ENCODE measurements around the gene ZBTB44.
"Not testable (repeated sequence)": the region's sequence is repeated elsewhere in the genome, so short reads cannot be mapped to it uniquely, and the experiment has no call there.

ZBTB44 gene

GRCh38 chr11:130249929-130250328 lies 64.8 kb downstream of the ZBTB44 start:
- not testable (repeated sequence) for DNase-seq (ENCODE audit: low read depth in 3 of 3)

DNA sequence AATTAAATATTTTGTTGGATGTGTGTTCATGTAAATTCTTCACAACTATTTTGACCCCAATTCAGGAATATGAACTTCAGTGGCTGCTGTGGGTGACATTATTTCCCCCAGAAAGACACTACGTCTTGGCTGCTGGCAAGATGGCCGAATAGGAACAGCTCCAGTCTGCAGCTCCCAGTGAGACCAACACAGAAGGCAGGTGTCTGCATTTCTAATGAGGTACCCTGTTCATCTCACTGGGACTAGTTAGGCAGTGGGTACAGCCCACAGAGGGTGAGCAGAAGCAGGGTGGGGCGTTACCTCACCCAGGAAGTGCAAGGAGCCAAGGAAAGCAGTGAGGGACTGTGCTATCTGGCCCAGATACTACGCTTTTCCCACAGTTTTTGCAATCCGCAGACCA lies 65.3 kb downstream of the ZBTB44 start:
- no peak for DNase-seq (ENCODE audit: low read depth in 3 of 3)

- DNase-seq (ENCODE audit: low read depth in 3 of 3) = no peak
Measured at GRCh38 chr11:130247319-130247718, 67.4 kb downstream of the ZBTB44 start.

GRCh38 chr11:130246738-130247137 lies 68.0 kb downstream of the ZBTB44 start:
- no peak for DNase-seq (ENCODE audit: low read depth in 3 of 3)

- no peak for DNase-seq (ENCODE audit: low read depth in 3 of 3)
Measured at GRCh38 chr11:130246270-130246669, 68.4 kb downstream of the ZBTB44 start.

GRCh38 chr11:130245375-130245774 lies 69.3 kb downstream of the ZBTB44 start:
- DNase-seq (ENCODE audit: low read depth in 3 of 3) = not testable (repeated sequence)

DNA sequence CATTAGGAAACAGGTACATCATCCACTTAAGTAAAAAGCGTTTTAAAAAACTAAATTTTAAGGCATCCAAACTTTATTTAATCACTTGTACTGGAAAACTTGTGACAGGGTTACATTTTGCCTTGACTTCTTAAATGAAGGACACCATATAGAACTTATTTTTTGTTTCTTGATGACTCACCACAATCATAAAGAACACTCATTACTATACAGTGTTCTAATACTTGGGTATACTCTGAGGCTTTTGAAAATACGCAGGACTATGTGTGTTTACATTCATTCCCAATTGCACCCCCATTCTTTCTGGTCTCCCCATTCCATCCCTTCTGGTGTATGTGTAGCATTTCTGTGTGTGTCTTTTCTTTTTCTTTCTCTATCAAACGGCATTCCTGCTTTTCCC lies 69.9 kb downstream of the ZBTB44 start:
- no peak for DNase-seq (ENCODE audit: low read depth in 3 of 3)

DNA sequence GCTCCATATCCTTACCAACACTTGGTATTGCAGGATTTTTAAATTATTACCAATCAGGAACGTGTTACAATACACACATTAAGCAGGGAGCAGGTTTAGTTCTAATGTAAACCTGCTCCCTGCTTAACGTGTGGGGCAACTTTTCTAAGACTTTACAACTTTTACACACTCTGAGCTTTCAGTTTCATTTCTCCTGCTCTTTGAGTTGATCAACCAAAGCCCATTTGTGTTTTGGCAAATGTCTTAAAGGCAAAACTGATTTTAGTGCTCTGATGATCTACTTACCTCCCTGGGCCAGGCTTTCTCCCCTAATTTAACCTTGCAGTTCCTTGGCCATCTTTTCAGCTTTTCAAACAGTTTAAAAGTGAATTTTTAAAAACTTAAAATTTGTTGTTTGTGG lies 70.9 kb downstream of the ZBTB44 start:
- DNase-seq (ENCODE audit: low read depth in 3 of 3) = no peak

DNA sequence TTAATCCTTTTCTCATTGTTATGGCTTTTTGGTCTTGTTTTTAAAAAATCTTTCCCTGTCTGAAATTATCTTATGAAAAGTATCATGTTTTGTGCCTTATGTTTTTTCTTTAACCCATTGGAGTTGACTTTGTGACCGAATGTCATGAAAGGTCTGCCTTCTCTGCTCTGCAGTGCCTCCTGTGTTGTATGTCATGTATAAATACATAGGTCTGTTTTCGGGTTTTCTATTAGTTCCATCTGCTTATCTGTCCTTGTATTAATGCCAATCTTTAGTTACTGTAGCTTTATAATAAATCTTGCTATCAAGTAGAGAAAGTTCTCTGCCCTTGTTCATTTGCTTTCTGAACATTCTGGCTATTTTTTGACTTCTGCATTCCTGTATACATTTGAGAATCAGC lies 73.0 kb downstream of the ZBTB44 start:
- no peak for DNase-seq (ENCODE audit: low read depth in 3 of 3)

DNA sequence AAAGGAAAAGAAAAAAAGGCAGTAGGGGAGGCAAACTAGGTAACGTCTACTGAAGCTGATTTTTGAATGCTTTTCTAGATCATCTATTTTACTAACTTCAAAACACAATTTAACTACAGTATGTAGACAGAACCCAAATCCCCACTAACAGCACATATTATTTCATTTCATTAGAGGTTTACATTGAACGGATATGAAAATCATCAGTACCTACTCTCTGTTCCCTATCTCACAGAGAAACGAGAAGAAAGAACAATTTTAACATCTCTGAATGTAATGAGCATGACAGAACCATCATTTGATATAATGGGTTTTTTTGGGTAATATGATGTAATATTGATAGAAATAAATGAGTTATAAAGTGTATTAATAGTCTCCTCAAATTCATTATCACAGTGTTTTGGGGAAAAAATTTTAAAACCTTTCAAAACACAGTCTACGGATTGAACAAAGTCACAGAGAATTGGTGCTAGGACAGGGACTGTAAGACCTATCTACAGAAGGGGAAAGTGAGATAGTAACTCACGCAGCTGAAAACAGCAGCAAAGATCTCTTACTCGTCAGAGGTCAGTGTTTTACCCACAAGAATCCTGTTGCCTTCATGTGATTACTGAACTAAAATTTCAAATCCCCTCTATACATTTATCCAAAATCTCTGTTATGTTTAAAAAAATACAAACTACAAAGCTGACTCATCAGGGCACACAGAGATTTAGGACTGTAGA lies 77.3 kb downstream of the ZBTB44 start:
- DNase-seq (ENCODE audit: low read depth in 3 of 3) = no peak

DNA sequence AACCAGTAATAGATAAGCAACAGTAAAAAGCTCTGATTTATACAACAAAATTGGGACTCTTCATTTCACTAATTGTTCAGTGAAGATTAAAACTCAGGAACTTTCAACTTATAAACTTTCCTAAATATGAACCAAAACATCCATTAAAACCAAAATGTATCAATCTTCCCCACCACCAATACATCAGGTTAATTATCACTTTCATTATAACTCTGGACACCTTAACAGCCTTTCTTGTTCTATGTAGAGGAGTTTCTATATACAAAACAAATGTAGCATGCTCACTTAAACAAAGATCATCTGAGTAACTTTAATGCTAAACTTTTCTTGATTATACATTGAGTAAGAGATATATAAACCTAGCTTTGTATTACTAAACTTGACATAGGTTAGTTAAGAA lies 80.4 kb downstream of the ZBTB44 start:
- no peak for DNase-seq (ENCODE audit: low read depth in 3 of 3)

- not testable (repeated sequence) for DNase-seq (ENCODE audit: low read depth in 3 of 3)
Measured at GRCh38 chr11:130233888-130234287, 80.8 kb downstream of the ZBTB44 start.

DNA sequence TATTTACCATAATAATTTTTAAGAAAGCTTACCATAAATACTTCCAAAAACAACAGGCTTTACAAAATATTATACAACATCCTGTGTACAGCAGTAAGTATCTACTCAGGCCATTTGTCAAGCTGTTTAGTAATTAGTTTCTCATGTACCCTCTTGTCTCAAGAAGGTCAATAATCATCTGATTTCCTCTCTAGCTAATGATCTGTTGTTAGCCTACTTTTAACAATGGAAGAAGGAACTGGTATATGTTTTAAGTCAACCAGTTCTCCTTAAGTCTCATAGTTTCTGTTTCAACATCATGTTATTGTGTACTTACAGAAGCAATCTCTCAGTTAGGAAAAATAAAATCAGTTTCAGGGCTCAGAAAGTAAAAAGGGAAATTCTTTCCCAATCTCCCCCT lies 81.2 kb downstream of the ZBTB44 start:
- DNase-seq (ENCODE audit: low read depth in 3 of 3) = not testable (repeated sequence)

GRCh38 chr11:130227373-130227772 lies 87.3 kb downstream of the ZBTB44 start:
- no peak for DNase-seq (ENCODE audit: low read depth in 3 of 3)

- DNase-seq (ENCODE audit: low read depth in 3 of 3) = no peak
Measured at GRCh38 chr11:130223291-130223971, 91.3 kb downstream of the ZBTB44 start.

DNA sequence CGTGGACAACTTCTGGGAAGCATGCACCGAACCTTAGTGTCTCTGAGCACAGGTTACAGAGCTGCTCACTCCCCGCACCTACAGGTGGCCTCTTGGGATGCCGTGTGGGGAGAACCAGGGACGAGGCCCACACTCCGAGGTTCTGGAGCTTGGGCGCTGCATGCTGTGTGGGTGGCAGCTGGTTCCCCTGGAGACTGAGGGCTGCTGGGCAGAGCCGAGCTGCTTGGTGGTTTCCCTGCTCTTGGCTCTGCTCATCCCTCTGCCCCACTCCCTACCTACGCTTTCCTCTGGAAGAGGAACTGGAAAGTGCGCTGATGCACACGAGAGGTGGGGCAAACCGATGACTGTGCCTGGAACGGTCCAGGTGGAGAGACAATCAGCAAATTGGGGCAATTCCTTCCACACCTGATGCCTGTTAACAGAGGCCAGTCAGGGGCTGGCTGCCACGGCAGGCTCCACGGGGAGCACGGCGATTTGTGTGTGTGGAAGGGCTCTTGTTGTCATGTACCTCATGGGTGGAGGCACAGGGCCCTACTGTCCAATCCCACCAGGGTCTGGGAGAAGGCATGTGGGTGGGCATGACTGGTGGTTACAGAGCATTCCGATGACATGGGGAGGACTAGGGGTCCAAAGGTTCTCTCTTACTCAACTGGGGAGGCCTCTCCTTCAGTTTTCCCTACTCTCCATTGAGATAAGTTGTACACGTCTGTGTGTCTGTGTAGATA lies 94.2 kb downstream of the ZBTB44 start:
- no peak for DNase-seq (ENCODE audit: low read depth in 3 of 3)

DNA sequence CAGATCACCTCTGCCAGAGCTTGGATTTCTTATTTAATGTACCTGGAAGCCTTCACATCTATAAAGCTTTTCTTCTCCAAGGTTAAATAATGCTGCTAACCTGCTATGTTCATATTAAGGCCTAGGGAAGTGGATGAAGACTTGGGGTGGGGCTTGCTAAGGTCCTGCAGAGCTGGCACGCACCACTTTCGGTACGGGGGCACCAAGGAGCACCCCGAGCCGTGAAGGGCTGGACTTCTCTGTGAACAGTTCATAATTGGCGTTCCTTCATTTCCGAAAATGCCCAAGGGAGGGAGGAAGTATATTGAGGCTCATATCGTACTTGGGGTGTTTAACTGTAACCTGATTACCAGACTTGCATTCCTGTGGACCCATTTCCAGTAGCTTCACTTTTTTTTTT lies 95.6 kb downstream of the ZBTB44 start:
- DNase-seq (ENCODE audit: low read depth in 3 of 3) = no peak

DNA sequence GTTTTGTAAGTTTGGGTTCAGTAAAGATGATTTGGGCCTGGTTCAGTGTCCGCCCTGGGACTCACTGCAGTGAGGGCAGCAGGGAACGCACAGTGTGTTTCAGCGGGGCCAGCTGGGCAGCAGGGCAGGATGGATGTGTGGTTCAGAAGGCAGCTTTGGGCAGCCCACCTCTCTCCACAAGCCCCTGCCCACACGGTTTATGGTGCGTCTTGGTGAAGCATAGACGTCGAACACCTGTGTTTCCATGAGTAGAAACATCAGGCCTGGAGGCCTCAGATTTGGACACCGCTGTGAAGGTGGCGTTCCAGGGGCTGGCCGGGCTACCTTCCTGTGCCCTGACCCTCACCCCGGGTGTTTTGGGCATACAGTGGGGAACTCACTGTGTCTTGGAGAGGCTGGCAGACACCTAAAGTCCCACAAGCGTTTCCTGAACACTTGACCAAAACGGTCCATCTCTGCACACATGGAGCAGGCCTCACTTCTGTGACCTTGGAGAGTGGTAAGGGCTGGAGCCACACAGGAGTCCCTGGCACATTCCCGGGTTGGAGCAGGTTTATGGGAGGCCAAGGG lies 96.1 kb downstream of the ZBTB44 start:
- DNase-seq (ENCODE audit: low read depth in 3 of 3) = no peak

- DNase-seq (ENCODE audit: low read depth in 3 of 3) = no peak
Measured at GRCh38 chr11:130217133-130218031, 97.3 kb downstream of the ZBTB44 start.

DNA sequence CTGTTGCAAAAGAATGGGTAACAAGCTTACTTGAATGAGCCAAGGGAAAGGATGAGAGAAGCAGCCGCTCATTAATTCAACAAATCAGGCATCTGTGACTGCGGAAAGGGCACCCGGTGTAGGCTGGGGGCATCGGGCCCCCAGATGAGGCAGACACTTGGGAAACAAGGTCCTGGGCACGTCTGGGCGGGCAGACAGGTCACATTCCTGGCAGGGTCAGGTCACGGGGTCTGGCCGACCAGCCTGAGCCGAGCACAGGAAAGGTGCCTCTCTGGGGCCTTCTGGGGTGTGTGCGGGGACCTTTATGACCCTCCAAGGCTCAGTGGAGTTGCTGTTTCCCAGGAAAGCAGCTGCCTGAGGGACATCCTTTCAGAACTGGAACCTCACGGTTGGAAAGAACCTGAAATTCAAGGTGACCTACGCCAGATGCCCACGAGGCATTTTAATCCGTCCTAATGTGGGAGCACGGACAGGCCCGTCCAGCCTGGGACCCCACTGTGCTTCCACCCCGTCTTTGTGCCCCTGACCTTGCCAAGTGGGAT lies 98.1 kb downstream of the ZBTB44 start:
- no peak for DNase-seq (ENCODE audit: low read depth in 3 of 3)

- DNase-seq (ENCODE audit: low read depth in 3 of 3) = no peak
Measured at GRCh38 chr11:130216221-130216550, 98.5 kb downstream of the ZBTB44 start.
